Peyer's patch (tissue), 4 donors: ENCODE results near the gene GNAL. TPM values are rescaled to one million over a fixed set of nuclear protein-coding genes. Genes with fewer than 3 reads are reported as not detected.

Experiments
- DNase-seq, 3 donors: peaks; one replicate each; pipeline ENCODE4 v3.0.0-alpha.2; 2017 to 2019
- H3K27ac ChIP-seq, 4 donors: fragments of 200-600 bp; sonication (generic); one replicate each; pipeline ENCODE4 v1.5.1; 2016 to 2019
- H3K27me3 ChIP-seq, 2 donors: fragments of 200-600 bp; sonication (generic); one replicate each; pipeline ENCODE4 v1.5.1; 2019
- H3K36me3 ChIP-seq, 3 donors: fragments of 200-600 bp; sonication (generic); one replicate each; pipeline ENCODE4 v1.5.1; 2016 to 2019
- H3K4me1 ChIP-seq, 4 donors: fragments of 200-600 bp; sonication (generic); one replicate each; pipeline ENCODE4 v1.5.1; 2016 to 2019
- H3K4me3 ChIP-seq, 4 donors: fragments of 200-600 bp; sonication (generic); 1 replicate in 3 of 4; 2 replicates in 1 of 4; pipeline ENCODE4 v1.5.1; 2016 to 2019; ENCODE audit warnings: mild to moderate bottlenecking in 1 of 4
- H3K9me3 ChIP-seq, 4 donors: fragments of 200-600 bp; sonication (generic); one replicate each; pipeline ENCODE4 v1.5.1; 2016 to 2019; ENCODE audit warnings: mild to moderate bottlenecking in 1 of 4
- POLR2A ChIP-seq, 2 donors: fragments of 450-650 bp; IDR thresholded peaks; one replicate each; pipeline ENCODE4 v1.5.1; 2017; ENCODE audit warnings: antibody characterized with exemption in 2 of 2, mild to moderate bottlenecking in 2 of 2, moderate library complexity in 2 of 2
- total RNA-seq, 4 donors: library from RNA; depleted of rRNA; stranded (reverse); fragments of >200 nt; gene quantifications; one replicate each; pipeline ENCODE4 v1.1.0, GENCODE V29; 2016
- TF ChIP-seq, protein P1 (sequence below), 6 experiments: fragments of 450-650 bp in 4 of 6; fragments of 200-600 bp in 2 of 6; sonication (generic) in 1 of 6; IDR thresholded peaks; one replicate each; pipeline ENCODE4 v1.5.1; 2017 to 2019; ENCODE audit warnings: antibody characterized with exemption in 6 of 6, mild to moderate bottlenecking in 3 of 6, moderate library complexity in 1 of 6

The GNAL gene
- total RNA-seq, 4 donors from 2014 or later: 2.5 to 7.4 (median 3.6) TPM

DNA sequence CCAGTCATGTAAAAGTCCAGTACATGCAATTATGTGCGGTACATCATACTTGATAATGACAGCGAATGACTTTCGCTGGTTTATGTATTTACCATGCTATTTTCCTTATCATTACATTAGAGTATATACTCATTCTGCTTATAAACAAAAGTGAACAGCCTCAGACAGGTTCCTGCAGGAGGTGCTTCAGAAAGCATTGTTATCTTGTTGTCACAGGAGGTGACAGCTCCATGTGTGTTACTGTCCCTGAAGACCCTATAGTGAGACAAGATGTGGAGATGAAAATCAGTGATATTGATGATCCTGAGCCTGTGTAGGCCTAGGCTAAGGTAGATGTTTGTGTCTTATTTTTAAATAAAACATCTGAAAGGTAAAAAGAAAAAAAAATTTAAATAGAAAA is 234.4 kb downstream of the GNAL start:
- DNase-seq: no peak
- H3K4me3 ChIP-seq: no peak overlapping the region
- H3K36me3 ChIP-seq: no peaks in the 10 kb centered on the region
- H3K27me3 ChIP-seq: no peaks in the 10 kb centered on the region
- TF ChIP-seq POLR2A (IDR thresholded peaks at IDR 0.05): no peak
- TF ChIP-seq, protein P1, sequence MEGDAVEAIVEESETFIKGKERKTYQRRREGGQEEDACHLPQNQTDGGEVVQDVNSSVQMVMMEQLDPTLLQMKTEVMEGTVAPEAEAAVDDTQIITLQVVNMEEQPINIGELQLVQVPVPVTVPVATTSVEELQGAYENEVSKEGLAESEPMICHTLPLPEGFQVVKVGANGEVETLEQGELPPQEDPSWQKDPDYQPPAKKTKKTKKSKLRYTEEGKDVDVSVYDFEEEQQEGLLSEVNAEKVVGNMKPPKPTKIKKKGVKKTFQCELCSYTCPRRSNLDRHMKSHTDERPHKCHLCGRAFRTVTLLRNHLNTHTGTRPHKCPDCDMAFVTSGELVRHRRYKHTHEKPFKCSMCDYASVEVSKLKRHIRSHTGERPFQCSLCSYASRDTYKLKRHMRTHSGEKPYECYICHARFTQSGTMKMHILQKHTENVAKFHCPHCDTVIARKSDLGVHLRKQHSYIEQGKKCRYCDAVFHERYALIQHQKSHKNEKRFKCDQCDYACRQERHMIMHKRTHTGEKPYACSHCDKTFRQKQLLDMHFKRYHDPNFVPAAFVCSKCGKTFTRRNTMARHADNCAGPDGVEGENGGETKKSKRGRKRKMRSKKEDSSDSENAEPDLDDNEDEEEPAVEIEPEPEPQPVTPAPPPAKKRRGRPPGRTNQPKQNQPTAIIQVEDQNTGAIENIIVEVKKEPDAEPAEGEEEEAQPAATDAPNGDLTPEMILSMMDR (IDR thresholded peaks at IDR 0.05): no peak
- H3K4me1 ChIP-seq: no peaks in the 10 kb centered on the region
- no peaks in the 10 kb centered on the region for H3K9me3 ChIP-seq
- H3K27ac ChIP-seq: no peak overlapping the region

DNA sequence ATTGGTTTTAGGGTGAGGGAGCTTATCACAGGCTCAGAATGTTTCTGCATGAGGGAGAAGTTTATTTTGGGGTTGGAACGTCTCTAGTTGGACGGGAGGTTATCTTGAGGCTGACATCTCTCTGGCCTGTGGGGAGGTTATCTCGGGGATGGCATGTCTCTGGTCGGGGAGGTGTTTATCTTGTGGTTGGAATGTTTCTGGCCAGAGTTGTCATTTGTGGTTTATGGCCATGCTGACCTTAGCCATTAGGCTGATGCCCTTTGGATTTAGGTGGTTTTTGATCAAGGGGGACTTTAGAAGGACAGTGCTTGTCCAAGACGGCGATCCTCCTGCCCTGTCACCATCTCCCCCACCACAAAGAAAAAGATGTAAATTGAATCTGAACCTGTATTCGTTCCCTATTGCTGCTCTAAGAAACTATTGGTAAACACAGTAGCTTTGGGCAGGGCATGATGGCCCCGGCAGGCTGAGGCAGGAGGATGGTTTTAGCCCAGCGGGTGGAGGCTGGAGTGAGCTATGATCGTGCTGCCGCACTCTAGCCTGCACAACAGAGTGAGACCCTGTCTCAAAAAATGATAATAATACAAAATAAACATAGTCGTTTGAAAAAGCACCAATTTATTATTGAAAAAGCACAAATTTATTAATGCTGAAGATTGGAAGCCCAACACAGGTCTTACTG is 236.9 kb downstream of the GNAL start:
- Histone ChIP-seq H3K4me3 (no peak overlapping the region), H3K9me3 (no peaks in the 10 kb centered on the region), H3K27ac (no peak overlapping the region), H3K36me3 (no peaks in the 10 kb centered on the region), H3K4me1 (no peaks in the 10 kb centered on the region), H3K27me3 (no peaks in the 10 kb centered on the region)
- no peak for TF ChIP-seq POLR2A (IDR thresholded peaks at IDR 0.05)
- TF ChIP-seq, protein P1 (IDR thresholded peaks at IDR 0.05): no peak
- no peak for DNase-seq

DNA sequence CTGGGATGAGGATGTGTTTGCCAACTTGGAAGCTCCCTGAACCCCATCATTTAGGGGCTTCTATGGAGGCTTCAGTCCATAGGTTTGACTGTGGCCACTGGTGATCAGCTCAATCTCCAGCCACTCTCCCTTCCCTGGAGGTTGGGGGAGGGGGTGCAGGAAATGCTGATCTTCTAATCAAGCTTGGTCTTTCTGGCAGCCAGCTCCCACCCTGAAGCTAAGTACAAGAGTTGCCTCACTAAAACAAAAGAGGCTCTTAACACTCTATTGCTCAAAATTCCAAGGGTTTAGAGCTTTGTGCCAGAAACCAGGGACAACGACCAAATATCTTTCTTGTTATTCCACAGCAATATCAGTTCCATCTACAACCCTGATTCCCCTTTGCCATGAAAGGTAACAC is 238.4 kb downstream of the GNAL start:
- no peak for DNase-seq
- H3K4me1 ChIP-seq: no peaks in the 10 kb centered on the region
- TF ChIP-seq POLR2A (IDR thresholded peaks at IDR 0.05): no peak
- TF ChIP-seq, protein P1 (IDR thresholded peaks at IDR 0.05): no peak
- H3K27ac ChIP-seq: no peak overlapping the region
- H3K9me3 ChIP-seq: no peaks in the 10 kb centered on the region
- no peak overlapping the region for H3K4me3 ChIP-seq
- no peaks in the 10 kb centered on the region for H3K36me3 ChIP-seq
- H3K27me3 ChIP-seq: no peaks in the 10 kb centered on the region

DNA sequence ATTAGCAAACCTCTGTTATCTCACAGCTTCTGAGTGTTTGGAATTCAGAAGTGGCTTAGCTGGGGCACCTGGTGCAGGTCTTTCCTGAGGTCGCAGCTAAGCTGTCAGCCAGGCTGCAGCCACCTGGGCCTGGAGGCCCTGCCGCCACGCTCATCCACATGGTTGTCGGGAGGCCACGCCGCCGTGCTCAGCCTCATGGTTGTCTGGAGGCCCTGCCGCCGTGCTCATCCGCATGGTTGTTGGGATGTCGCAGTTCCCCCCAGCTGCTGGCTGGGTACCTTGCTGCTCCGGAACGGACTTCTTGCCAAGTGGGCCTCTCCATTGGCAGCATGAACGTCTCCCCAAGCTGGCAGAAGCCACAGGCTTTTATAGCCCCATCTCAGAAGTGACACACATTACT is 243.3 kb downstream of the GNAL start:
- TF ChIP-seq POLR2A (IDR thresholded peaks at IDR 0.05): no peak
- TF ChIP-seq, protein P1 (IDR thresholded peaks at IDR 0.05): no peak
- Histone ChIP-seq H3K4me1 (no peaks in the 10 kb centered on the region), H3K27ac (no peak overlapping the region), H3K4me3 (no peak overlapping the region), H3K27me3 (no peaks in the 10 kb centered on the region), H3K9me3 (no peaks in the 10 kb centered on the region), H3K36me3 (no peaks in the 10 kb centered on the region)
- DNase-seq: no peak

Other genes starting within 250 kb of the GNAL start
- not detected for gene SLC35G4, start 79.7 kb upstream of the GNAL start, total RNA-seq
- 10 to 100 TPM; 51.1 to 71.6 (median 65.0) TPM for gene CHMP1B, start 162.1 kb downstream of the GNAL start, total RNA-seq
- gene MPPE1, start 219.1 kb downstream of the GNAL start, total RNA-seq: 10 to 100 TPM; 46.2 to 69.3 (median 63.4) TPM